Measurements from ENCODE around the gene IQCK.

IQCK gene

DNA sequence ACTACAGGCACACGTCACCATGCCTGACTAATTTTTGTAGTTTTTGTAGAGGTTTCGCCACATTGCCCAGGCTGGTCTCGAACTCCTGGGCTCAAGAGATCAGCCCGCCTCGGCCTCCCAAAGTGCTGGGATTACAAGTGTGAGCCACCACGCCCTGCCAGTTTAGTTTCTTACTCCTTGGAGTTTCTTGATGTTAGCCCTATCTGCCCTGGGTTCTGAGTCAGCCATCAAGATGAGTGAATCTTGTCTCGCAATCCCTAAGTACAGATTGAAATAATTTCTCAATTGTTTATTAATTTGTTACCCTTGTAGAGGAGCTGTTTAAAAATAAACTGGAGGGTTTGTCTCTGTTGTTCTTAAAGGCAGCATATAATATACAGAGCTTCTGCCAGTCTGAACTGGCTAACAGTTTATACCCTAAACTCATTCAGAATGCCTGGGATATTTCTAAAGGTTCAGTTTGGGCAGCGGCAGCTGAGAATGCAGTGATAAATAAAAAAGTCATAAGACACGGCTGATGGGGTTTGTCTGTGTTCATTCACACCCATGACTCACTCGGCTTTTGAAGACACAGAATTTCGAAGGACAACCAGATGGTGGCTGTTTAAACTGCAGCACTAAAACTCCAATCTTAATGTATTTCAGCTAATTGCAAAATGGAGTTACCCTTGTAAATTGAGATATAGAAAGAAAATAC, 127.0 kb downstream of the IQCK start:
- no peak overlapping the region for H3K4me3 ChIP-seq (ENCODE audit: low read depth, low read length)
- no peak for DNase-seq (ENCODE audit: low read depth)
- TF ChIP-seq, protein P1, sequence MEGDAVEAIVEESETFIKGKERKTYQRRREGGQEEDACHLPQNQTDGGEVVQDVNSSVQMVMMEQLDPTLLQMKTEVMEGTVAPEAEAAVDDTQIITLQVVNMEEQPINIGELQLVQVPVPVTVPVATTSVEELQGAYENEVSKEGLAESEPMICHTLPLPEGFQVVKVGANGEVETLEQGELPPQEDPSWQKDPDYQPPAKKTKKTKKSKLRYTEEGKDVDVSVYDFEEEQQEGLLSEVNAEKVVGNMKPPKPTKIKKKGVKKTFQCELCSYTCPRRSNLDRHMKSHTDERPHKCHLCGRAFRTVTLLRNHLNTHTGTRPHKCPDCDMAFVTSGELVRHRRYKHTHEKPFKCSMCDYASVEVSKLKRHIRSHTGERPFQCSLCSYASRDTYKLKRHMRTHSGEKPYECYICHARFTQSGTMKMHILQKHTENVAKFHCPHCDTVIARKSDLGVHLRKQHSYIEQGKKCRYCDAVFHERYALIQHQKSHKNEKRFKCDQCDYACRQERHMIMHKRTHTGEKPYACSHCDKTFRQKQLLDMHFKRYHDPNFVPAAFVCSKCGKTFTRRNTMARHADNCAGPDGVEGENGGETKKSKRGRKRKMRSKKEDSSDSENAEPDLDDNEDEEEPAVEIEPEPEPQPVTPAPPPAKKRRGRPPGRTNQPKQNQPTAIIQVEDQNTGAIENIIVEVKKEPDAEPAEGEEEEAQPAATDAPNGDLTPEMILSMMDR (IDR thresholded peaks at IDR 0.05; ENCODE audit: control insufficient read depth, extremely low read depth, insufficient read depth) = no peak

DNA sequence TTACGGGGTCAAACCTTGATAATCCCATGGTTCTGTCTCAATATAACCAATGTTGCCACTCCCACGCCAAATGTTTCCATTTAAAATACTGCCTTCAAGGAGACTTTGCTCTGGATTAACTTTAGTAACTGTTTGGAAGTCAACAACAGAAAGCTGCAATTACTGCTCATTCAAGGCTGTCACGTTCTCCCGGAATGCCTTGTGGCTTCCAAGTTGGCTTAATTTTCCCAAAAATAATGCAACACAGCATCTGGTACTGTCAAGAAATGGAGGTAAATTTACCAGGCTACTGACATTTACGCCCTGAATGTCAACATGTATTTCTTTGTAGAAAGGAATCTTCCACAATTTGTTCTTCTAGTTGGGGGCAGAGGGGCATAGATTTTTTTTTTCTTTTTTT, 128.4 kb downstream of the IQCK start:
- no peak overlapping the region for H3K4me3 ChIP-seq (ENCODE audit: low read depth, low read length)
- no peak for DNase-seq (ENCODE audit: low read depth)
- TF ChIP-seq, protein P1 (IDR thresholded peaks at IDR 0.05; ENCODE audit: control insufficient read depth, extremely low read depth, insufficient read depth) = no peak

DNA sequence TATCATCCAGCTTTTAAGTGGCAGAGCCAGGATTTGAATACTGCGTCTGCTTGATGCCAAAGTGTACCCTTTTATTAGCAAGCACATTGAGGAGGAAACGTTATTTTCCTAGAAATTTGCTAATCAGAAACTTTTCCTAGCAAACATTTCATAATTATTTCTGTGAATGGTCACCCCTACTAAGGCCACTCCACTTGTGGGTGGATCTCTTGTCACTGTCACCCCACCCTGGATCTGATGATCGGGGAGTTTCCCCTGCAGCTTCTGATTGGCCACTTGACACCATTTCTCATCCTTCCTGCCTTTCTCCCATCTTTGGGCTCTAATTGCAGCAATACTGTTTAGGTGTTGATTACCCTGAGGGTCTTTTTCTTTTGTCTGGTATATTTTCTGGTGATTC, 130.7 kb downstream of the IQCK start:
- no peak for DNase-seq (ENCODE audit: low read depth)
- TF ChIP-seq, protein P1 (IDR thresholded peaks at IDR 0.05; ENCODE audit: control insufficient read depth, extremely low read depth, insufficient read depth) = no peak
- no peak overlapping the region for H3K4me3 ChIP-seq (ENCODE audit: low read depth, low read length)

DNA sequence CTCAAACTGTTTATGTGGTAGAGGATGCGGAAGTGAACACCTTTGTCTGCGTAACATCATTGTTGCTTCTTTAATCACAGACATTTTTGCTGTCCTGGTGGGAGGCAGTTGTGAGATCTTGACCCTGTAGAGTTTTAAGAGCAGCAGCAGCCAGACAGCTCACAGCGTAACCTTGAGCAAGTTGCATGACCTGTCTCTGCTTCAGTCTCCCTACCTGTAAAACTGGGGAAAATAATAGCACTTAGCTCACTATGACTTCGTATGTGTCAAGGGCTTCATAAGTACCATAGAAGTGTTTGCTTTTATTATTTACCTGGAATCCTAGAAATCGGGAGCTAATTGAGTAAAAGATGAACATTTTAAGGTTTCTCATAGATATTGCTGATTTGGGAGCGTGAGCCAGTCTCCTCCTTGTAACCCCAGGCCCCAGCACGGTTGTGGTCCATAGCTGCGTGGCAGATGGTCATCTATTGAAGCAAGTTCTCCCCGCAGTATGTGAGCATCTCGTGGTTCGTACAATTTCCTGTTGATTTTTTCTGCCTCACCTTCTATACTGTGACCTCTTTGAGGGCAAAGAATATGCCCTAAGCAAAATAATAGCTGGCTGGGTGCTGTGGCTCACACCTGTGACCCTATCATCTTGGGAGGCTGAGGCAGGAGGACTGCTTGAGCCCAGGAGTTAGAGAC, 132.2 kb downstream of the IQCK start:
- DNase-seq (ENCODE audit: low read depth) = no peak
- TF ChIP-seq, protein P1 (IDR thresholded peaks at IDR 0.05; ENCODE audit: control insufficient read depth, extremely low read depth, insufficient read depth) = no peak

DNA sequence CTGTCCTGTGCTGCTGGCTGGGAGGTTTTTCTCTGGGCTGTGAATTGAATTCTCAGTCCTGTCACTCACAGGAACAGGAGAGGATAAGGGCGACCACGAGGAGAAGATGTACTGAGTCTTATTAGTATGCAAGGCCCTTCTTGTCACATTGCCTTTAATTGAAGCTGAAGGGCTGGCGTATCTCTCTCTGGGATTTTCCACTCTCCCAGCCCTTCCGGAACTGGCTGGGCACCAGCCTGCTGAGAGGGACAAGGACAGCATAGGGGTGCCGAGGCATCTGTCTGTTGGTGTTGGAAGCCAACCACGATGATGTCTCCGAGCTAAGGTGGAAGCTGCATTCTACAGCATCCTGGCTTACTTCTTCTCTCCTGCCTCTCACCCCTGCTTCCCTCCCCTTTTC, 133.4 kb downstream of the IQCK start:
- H3K4me3 ChIP-seq (ENCODE audit: low read depth, low read length) = no peak overlapping the region
- TF ChIP-seq, protein P1 (IDR thresholded peaks at IDR 0.05; ENCODE audit: control insufficient read depth, extremely low read depth, insufficient read depth) = no peak
- DNase-seq (ENCODE audit: low read depth) = no peak

More for the DNA sequence above, 132.2 kb downstream of the IQCK start:
- H3K4me3 ChIP-seq (ENCODE audit: low read depth, low read length) = no peak overlapping the region

DNA sequence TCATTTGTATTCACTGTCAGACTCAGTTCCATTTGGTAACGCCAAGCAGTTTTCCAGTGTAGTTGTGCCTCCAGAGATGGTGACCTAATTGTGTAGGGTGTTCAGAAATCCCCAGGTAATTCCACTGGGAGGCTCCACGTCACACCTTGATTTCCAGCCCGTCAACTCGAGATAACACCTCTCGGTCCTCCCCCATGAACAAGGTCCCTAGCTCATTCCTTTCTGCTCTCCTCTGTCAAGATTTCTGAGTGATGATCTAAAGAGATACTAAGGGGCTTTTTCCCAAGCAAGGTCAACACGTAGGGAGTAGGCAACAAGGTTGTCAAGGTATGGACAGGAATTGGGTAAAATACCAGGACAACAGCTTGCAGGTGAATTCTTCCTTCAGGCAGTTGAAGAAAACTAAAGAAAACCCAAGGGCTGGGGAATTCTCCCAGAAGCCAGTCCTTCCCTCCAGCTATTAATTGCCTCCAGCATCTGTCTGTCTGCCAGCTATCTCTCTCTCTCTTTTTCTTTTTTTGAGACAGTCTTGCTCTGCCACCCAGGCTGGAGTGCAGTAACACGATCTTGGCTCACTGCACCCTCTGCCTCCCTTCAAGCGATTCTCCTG, 135.2 kb downstream of the IQCK start:
- no peak for DNase-seq (ENCODE audit: low read depth)
- TF ChIP-seq, protein P1 (IDR thresholded peaks at IDR 0.05; ENCODE audit: control insufficient read depth, extremely low read depth, insufficient read depth) = no peak
- H3K4me3 ChIP-seq (ENCODE audit: low read depth, low read length) = no peak overlapping the region

Measured in LNCaP clone FGC (cell line).